ENCODE measurements around the gene ERVV-1.
"Not testable (repeated sequence)": the region's sequence is repeated elsewhere in the genome, so short reads cannot be mapped to it uniquely, and the experiment has no call there.

The ERVV-1 gene

GRCh38 chr19:53013621-53014020 lies at the start of gene ERVV-1:
ERVV-1 (plus strand) TSS chr19:53013921; CDS start chr19:53014091, 170 bp downstream.
- DNase-seq = no peak

GRCh38 chr19:52967772-52968171 lies 45.9 kb upstream of the ERVV-1 start:
- no peak for DNase-seq

GRCh38 chr19:52981329-52981728 lies 32.4 kb upstream of the ERVV-1 start:
- DNase-seq = no peak

GRCh38 chr19:52983167-52983566 lies 30.6 kb upstream of the ERVV-1 start:
- DNase-seq = not testable (repeated sequence)

- no peak for DNase-seq
These were observed 26.5 kb upstream of the ERVV-1 start for GRCh38 chr19:52987221-52987620.

GRCh38 chr19:52988506-52988905 lies 25.2 kb upstream of the ERVV-1 start:
- DNase-seq = no peak

GRCh38 chr19:52990759-52991418 lies 22.8 kb upstream of the ERVV-1 start:
- DNase-seq = no peak

GRCh38 chr19:52991484-52991883 lies 22.2 kb upstream of the ERVV-1 start:
- DNase-seq = no peak

- no peak for DNase-seq
These were observed 21.4 kb upstream of the ERVV-1 start for GRCh38 chr19:52992109-52993004.

GRCh38 chr19:52993342-52994178 lies 20.2 kb upstream of the ERVV-1 start:
- DNase-seq = no peak

- no peak for DNase-seq
These were observed 18.0 kb upstream of the ERVV-1 start for GRCh38 chr19:52995711-52996110.

GRCh38 chr19:52997975-52998374 lies 15.7 kb upstream of the ERVV-1 start:
- DNase-seq = no peak

GRCh38 chr19:53002479-53002878 lies 11.2 kb upstream of the ERVV-1 start:
- no peak for DNase-seq

GRCh38 chr19:53004242-53004641 lies 9.5 kb upstream of the ERVV-1 start:
- no peak for DNase-seq

- no peak for DNase-seq
These were observed 6.5 kb upstream of the ERVV-1 start for GRCh38 chr19:53007200-53007599.

GRCh38 chr19:53007606-53008005 lies 6.1 kb upstream of the ERVV-1 start:
- DNase-seq = no peak

GRCh38 chr19:53008061-53008778 lies 5.5 kb upstream of the ERVV-1 start:
- DNase-seq = no peak

- no peak for DNase-seq
These were observed 3.2 kb upstream of the ERVV-1 start for GRCh38 chr19:53010494-53010893.

GRCh38 chr19:53012006-53012405 lies 1.7 kb upstream of the ERVV-1 start:
- DNase-seq = no peak

- no peak for DNase-seq
These were observed 1.4 kb downstream of the ERVV-1 start for GRCh38 chr19:53015159-53015558.

- no peak for DNase-seq
These were observed 2.0 kb downstream of the ERVV-1 start for GRCh38 chr19:53015730-53016129.

GRCh38 chr19:53019684-53020083 lies 6.0 kb downstream of the ERVV-1 start:
- no peak for DNase-seq

GRCh38 chr19:53028306-53028705 lies 14.6 kb downstream of the ERVV-1 start:
- DNase-seq = not testable (repeated sequence)
